GM12875 (cell line): Measurements from ENCODE around the gene SNX9.

Experiments used
- H3K4me3 ChIP-seq: one replicate; pipeline ENCODE4 v1.5.1; 2011; ENCODE audit warnings: low read depth, low read length, control low read depth
- CTCF ChIP-seq: IDR thresholded peaks from 2 replicates; pipeline ENCODE4 v1.5.1; 2011; ENCODE audit warnings: low read depth, mild to moderate bottlenecking, control low read depth, inconsistent platforms, low read length, moderate library complexity, borderline replicate concordance; ENCODE audit not compliant: insufficient read depth

The SNX9 gene

GRCh38 chr6:157959451-157960227 lies 136.6 kb downstream of the SNX9 start:
- TF ChIP-seq CTCF: no peak
- no peak overlapping the region for H3K4me3 ChIP-seq

- TF ChIP-seq CTCF: no peak
- H3K4me3 ChIP-seq: no peak overlapping the region
Measured at GRCh38 chr6:157961153-157961831, 138.2 kb downstream of the SNX9 start.

- no peak for TF ChIP-seq CTCF
- H3K4me3 ChIP-seq: no peak overlapping the region
Measured at GRCh38 chr6:157961832-157962575, 139.0 kb downstream of the SNX9 start.

- TF ChIP-seq CTCF: no peak
- no peak overlapping the region for H3K4me3 ChIP-seq
Measured at GRCh38 chr6:157962601-157963302, 139.7 kb downstream of the SNX9 start.

GRCh38 chr6:157964100-157964499 lies 141.1 kb downstream of the SNX9 start:
- no peak for TF ChIP-seq CTCF
- no peak overlapping the region for H3K4me3 ChIP-seq

- H3K4me3 ChIP-seq: no peak overlapping the region
- TF ChIP-seq CTCF: no peak
Measured at GRCh38 chr6:157965387-157965786, 142.3 kb downstream of the SNX9 start.
